Left lung (tissue), 10 donors: ENCODE results near the gene TLE3. TPM values are rescaled to one million over a fixed set of nuclear protein-coding genes. Genes with fewer than 3 reads are reported as not detected.
A peak's percentile ranks its signal among the peaks of the same experiment; 100 is the strongest.

Experiments
- ATAC-seq: fragments of 200-7000 bp; cut with Tn5 transposase; one replicate; pipeline ENCODE4 v1.9.1; 2020; ENCODE audit warnings: moderate library complexity
- DNase-seq, 4 donors: peaks; one replicate each; pipeline ENCODE4 v3.0.0-alpha.2; 2013 to 2020
- H3K27ac ChIP-seq, 2 donors: fragments of 200-600 bp; sonication (generic) in 1 of 2; one replicate each; pipeline versions ENCODE4 v1.5.0 to v1.8.0; 2020 to 2021
- H3K27me3 ChIP-seq, 2 donors: fragments of 200-600 bp; sonication (generic) in 1 of 2; one replicate each; pipeline versions ENCODE4 v1.5.0 to v1.8.0; 2020 to 2021
- H3K36me3 ChIP-seq, 2 donors: fragments of 200-600 bp; sonication (generic) in 1 of 2; one replicate each; pipeline versions ENCODE4 v1.5.0 to v1.8.0; 2020 to 2021
- H3K4me1 ChIP-seq, 2 donors: fragments of 200-600 bp; one replicate each; pipeline ENCODE4 v1.8.0; 2021
- H3K4me3 ChIP-seq, 2 donors: fragments of 200-600 bp; sonication (generic) in 1 of 2; one replicate each; pipeline versions ENCODE4 v1.5.0 to v1.8.0; 2020 to 2021; ENCODE audit warnings: mild to moderate bottlenecking in 1 of 2
- H3K9me3 ChIP-seq, 2 donors: fragments of 200-600 bp; sonication (generic) in 1 of 2; one replicate each; pipeline versions ENCODE4 v1.5.0 to v1.8.0; 2020 to 2021
- CTCF ChIP-seq, 2 donors: fragments of 200-600 bp; sonication (generic) in 1 of 2; IDR thresholded peaks; one replicate each; pipeline versions ENCODE4 v1.5.0 to v1.8.0; 2021; ENCODE audit warnings: antibody characterized with exemption in 2 of 2
- intact Hi-C, 2 donors: fragments of 100-400 bp; cut with DNase I; formaldehyde crosslinking; loops; one replicate each; pipeline versions ENCODE4 v1.11.2 to v1.14.2; 2022
- polyA plus RNA-seq, 6 donors: library from polyadenylated mRNA; unstranded; fragments of 120-200 nt; gene quantifications; one replicate each; pipeline ENCODE4 v1.2.1, GENCODE V29; 2013; ENCODE audit not compliant: insufficient read length in 6 of 6
- total RNA-seq, 2 donors: library from RNA; stranded (reverse); fragmentation: NEBNext Ultra II Directional; extraction: Animal tissue kit (Norgen Biotek cat#: 25700); gene quantifications; one replicate each; pipeline ENCODE4 v1.2.1, GENCODE V29; 2021
- donor health status: DM: no; HTN: yes; CAD: no.
- donor health status: DM: no; HTN: no; CAD: no.

The TLE3 gene
- total and polyA plus RNA-seq, 8 donors, result 48.2 to 77.2 (median 62.0) TPM

GRCh38 chr15:70127288-70127746 lies 29.6 kb upstream of the TLE3 start:
- Histone ChIP-seq H3K27ac (no peak overlapping the region), H3K4me3 (no peak overlapping the region), H3K9me3 (no peaks in the 10 kb centered on the region), H3K4me1 (peaks cover 0 to 15% of the 10 kb centered on the region in 2 donors), H3K27me3 (no peaks in the 10 kb centered on the region), H3K36me3 (no peaks in the 10 kb centered on the region)
- intact Hi-C loops, result no loop called here
- ATAC-seq (no peak), DNase-seq (no peak)
- TF ChIP-seq CTCF (IDR thresholded peaks at IDR 0.05), result no peak

GRCh38 chr15:70126362-70126761 lies 28.6 kb upstream of the TLE3 start:
- ATAC-seq, result no peak
- no peak overlapping the region for H3K27ac ChIP-seq
- intact Hi-C loops, result no loop called here
- no peak for DNase-seq
- peaks cover 0 to 15% of the 10 kb centered on the region in 2 donors for H3K4me1 ChIP-seq
- no peaks in the 10 kb centered on the region for H3K9me3 ChIP-seq
- no peaks in the 10 kb centered on the region for H3K36me3 ChIP-seq
- TF ChIP-seq CTCF (IDR thresholded peaks at IDR 0.05), result no peak
- H3K27me3 ChIP-seq, result no peaks in the 10 kb centered on the region
- no peak overlapping the region for H3K4me3 ChIP-seq

GRCh38 chr15:70125605-70126004 lies 27.9 kb upstream of the TLE3 start:
- no peak for ATAC-seq
- peaks cover 0 to 18% of the 10 kb centered on the region in 2 donors for H3K4me1 ChIP-seq
- H3K9me3 ChIP-seq, result no peaks in the 10 kb centered on the region
- no peak for DNase-seq
- no peak for TF ChIP-seq CTCF (IDR thresholded peaks at IDR 0.05)
- intact Hi-C loops, result no loop called here
- no peak overlapping the region for H3K4me3 ChIP-seq
- H3K27me3 ChIP-seq, result no peaks in the 10 kb centered on the region
- H3K27ac ChIP-seq, result no peak overlapping the region
- H3K36me3 ChIP-seq, result no peaks in the 10 kb centered on the region

GRCh38 chr15:70121624-70122302 lies 24.0 kb upstream of the TLE3 start:
- Histone ChIP-seq H3K4me1 (peaks cover 0 to 10% of the 10 kb centered on the region in 2 donors), H3K36me3 (no peaks in the 10 kb centered on the region), H3K9me3 (no peaks in the 10 kb centered on the region), H3K27ac (no peak overlapping the region), H3K4me3 (no peak overlapping the region), H3K27me3 (no peaks in the 10 kb centered on the region)
- DNase-seq (peak in 1 of 4 donors; percentile 51), ATAC-seq (peak; percentile 66)
- intact Hi-C loops, result no loop called here
- no peak for TF ChIP-seq CTCF (IDR thresholded peaks at IDR 0.05)

- Histone ChIP-seq H3K27me3 (no peaks in the 10 kb centered on the region), H3K27ac (no peak overlapping the region), H3K4me3 (no peak overlapping the region), H3K4me1 (peaks cover 0 to 4% of the 10 kb centered on the region in 2 donors), H3K36me3 (no peaks in the 10 kb centered on the region), H3K9me3 (no peaks in the 10 kb centered on the region)
- no peak for DNase-seq
- no peak for TF ChIP-seq CTCF (IDR thresholded peaks at IDR 0.05)
- intact Hi-C loops, result no loop called here
- ATAC-seq, result peak; percentile 14
Observed at GRCh38 chr15:70120958-70121623, 23.4 kb upstream of the TLE3 start.
